ENCODE results near the gene EYS.

Gene EYS

DNA sequence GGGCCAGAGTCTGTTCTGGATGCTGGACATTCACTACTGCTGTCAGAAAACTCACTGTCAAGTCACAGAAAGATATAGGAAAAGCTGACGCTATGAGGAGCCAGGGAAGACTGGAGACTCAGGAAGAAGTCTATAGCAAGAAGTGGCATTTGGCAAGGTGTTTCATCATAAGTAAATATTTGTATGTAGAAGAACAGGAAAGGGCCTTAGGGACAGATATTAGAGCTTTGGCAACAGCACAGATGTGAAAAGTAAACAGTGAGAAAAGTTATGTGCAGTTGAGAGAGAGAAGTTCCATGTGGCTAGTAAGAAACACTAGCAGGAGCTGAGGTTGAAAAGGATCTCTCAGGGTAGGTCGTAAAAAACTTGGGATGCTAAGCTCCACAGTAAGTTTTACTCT, 1202.5 kb downstream of the EYS start:
- Histone ChIP-seq H3K27ac (ENCODE audit: low read length, poor library complexity, severe bottlenecking) (no peak overlapping the region), H3K9ac (ENCODE audit: low read length) (no peak overlapping the region), H2BK15ac (ENCODE audit: low read depth, poor library complexity, severe bottlenecking) (no peak overlapping the region), H3K14ac (ENCODE audit: low read length in 2 of 2) (no peak overlapping the region), H3K27me3 (ENCODE audit: control insufficient read depth in 1 of 2, insufficient read depth in 1 of 2, low read length in 2 of 2) (no peaks in the 10 kb centered on the region), H4K91ac (ENCODE audit: low read length) (no peak overlapping the region), H2BK5ac (ENCODE audit: low read depth, low read length, poor library complexity, severe bottlenecking) (no peak overlapping the region), H2BK120ac (ENCODE audit: low read depth, low read length) (no peak overlapping the region), H2BK12ac (ENCODE audit: low read length in 2 of 2) (no peak overlapping the region), H3K4me2 (ENCODE audit: low read length, poor library complexity, severe bottlenecking) (no peak overlapping the region), H3K18ac (ENCODE audit: low read depth in 1 of 2, low read length in 2 of 2) (no peak overlapping the region), H3K4me1 (ENCODE audit: control insufficient read depth, insufficient read depth, low read depth, low read length) (no peaks in the 10 kb centered on the region), H3K23ac (ENCODE audit: low read length in 2 of 2) (no peak overlapping the region), H2AFZ (ENCODE audit: low read depth, low read length) (no peak overlapping the region), H3K9me3 (ENCODE audit: control insufficient read depth, low read length) (no peaks in the 10 kb centered on the region), H3K4me3 (ENCODE audit: insufficient read depth in 1 of 2, low read depth in 1 of 2, low read length in 2 of 2) (no peak overlapping the region), H2AK5ac (ENCODE audit: low read length, severe bottlenecking) (no peak overlapping the region), H3K36me3 (ENCODE audit: control insufficient read depth in 1 of 2, insufficient read depth in 2 of 2, low read depth in 1 of 2, low read length in 2 of 2) (no peaks in the 10 kb centered on the region), H3K4ac (ENCODE audit: low read depth in 1 of 2, low read length in 2 of 2) (no peak overlapping the region), H4K8ac (ENCODE audit: low read length) (no peak overlapping the region), H3K79me1 (replicated peaks; ENCODE audit: low read length, poor library complexity, severe bottlenecking) (no peaks in the 10 kb centered on the region)
- peak; percentile 80 for DNase-seq
- 51% methylated on average over 2 of the region's 2 CpGs for WGBS

DNA sequence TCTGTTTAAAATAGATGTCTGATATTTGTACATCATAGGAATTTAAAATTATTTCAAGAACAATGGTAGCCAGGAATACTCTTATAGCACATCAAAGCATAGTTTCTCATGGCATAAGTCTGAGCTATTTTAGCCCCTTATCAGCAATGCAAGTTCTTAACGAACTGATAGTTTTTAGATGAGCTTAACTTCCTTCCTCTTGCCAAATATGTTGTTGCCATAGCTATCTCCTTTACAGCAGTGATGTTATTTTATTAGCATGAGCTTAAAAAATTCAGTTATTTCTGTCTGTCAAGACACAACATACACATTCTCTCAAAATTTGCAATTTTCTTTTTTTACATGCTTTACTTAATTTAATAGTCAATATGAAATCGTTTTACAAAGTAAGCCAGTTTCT, 1204.2 kb downstream of the EYS start:
- Histone ChIP-seq H3K27ac (ENCODE audit: low read length, poor library complexity, severe bottlenecking) (no peak overlapping the region), H2AFZ (ENCODE audit: low read depth, low read length) (no peak overlapping the region), H3K4me1 (ENCODE audit: control insufficient read depth, insufficient read depth, low read depth, low read length) (no peaks in the 10 kb centered on the region), H3K4me3 (ENCODE audit: insufficient read depth in 1 of 2, low read depth in 1 of 2, low read length in 2 of 2) (no peak overlapping the region), H3K4ac (ENCODE audit: low read depth in 1 of 2, low read length in 2 of 2) (no peak overlapping the region), H3K23ac (ENCODE audit: low read length in 2 of 2) (no peak overlapping the region), H2BK12ac (ENCODE audit: low read length in 2 of 2) (no peak overlapping the region), H2BK5ac (ENCODE audit: low read depth, low read length, poor library complexity, severe bottlenecking) (no peak overlapping the region), H2BK120ac (ENCODE audit: low read depth, low read length) (no peak overlapping the region), H2AK5ac (ENCODE audit: low read length, severe bottlenecking) (no peak overlapping the region), H3K9ac (ENCODE audit: low read length) (no peak overlapping the region), H4K8ac (ENCODE audit: low read length) (no peak overlapping the region), H3K27me3 (ENCODE audit: control insufficient read depth in 1 of 2, insufficient read depth in 1 of 2, low read length in 2 of 2) (no peaks in the 10 kb centered on the region), H3K18ac (ENCODE audit: low read depth in 1 of 2, low read length in 2 of 2) (no peak overlapping the region), H3K14ac (ENCODE audit: low read length in 2 of 2) (no peak overlapping the region), H3K4me2 (ENCODE audit: low read length, poor library complexity, severe bottlenecking) (no peak overlapping the region), H3K9me3 (ENCODE audit: control insufficient read depth, low read length) (no peaks in the 10 kb centered on the region), H3K79me1 (replicated peaks; ENCODE audit: low read length, poor library complexity, severe bottlenecking) (no peaks in the 10 kb centered on the region), H4K91ac (ENCODE audit: low read length) (no peak overlapping the region), H2BK15ac (ENCODE audit: low read depth, poor library complexity, severe bottlenecking) (no peak overlapping the region), H3K36me3 (ENCODE audit: control insufficient read depth in 1 of 2, insufficient read depth in 2 of 2, low read depth in 1 of 2, low read length in 2 of 2) (no peaks in the 10 kb centered on the region)
- no CpG with 5 or more reads among the region's 2 CpGs for WGBS
- no peak for DNase-seq

DNA sequence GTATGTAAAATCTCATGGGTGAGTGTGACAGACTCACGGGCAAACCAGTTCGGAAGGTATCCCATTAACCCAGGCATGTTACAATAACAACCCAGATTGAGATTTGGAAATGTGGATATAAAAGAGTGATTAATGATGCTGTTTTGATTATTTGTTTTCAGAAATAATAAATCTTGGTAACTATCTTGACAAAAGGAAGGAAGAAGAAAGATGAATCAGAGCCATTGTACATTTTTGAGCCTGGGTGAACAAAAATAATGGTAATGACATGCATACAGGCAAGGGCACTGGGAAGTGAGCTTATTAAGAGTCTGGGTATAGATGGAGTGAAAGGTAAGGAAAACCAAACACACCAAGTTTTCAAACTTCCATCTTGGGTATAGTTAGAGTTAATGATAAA, 1209.4 kb downstream of the EYS start:
- Histone ChIP-seq H3K4me2 (ENCODE audit: low read length, poor library complexity, severe bottlenecking) (no peak overlapping the region), H3K18ac (ENCODE audit: low read depth in 1 of 2, low read length in 2 of 2) (no peak overlapping the region), H2BK5ac (ENCODE audit: low read depth, low read length, poor library complexity, severe bottlenecking) (no peak overlapping the region), H3K79me1 (replicated peaks; ENCODE audit: low read length, poor library complexity, severe bottlenecking) (no peaks in the 10 kb centered on the region), H2BK120ac (ENCODE audit: low read depth, low read length) (no peak overlapping the region), H3K14ac (ENCODE audit: low read length in 2 of 2) (no peak overlapping the region), H3K27ac (ENCODE audit: low read length, poor library complexity, severe bottlenecking) (no peak overlapping the region), H3K4ac (ENCODE audit: low read depth in 1 of 2, low read length in 2 of 2) (no peak overlapping the region), H3K23ac (ENCODE audit: low read length in 2 of 2) (no peak overlapping the region), H3K4me1 (ENCODE audit: control insufficient read depth, insufficient read depth, low read depth, low read length) (no peaks in the 10 kb centered on the region), H3K9ac (ENCODE audit: low read length) (no peak overlapping the region), H3K36me3 (ENCODE audit: control insufficient read depth in 1 of 2, insufficient read depth in 2 of 2, low read depth in 1 of 2, low read length in 2 of 2) (no peaks in the 10 kb centered on the region), H3K9me3 (ENCODE audit: control insufficient read depth, low read length) (no peaks in the 10 kb centered on the region), H3K27me3 (ENCODE audit: control insufficient read depth in 1 of 2, insufficient read depth in 1 of 2, low read length in 2 of 2) (no peaks in the 10 kb centered on the region), H3K4me3 (ENCODE audit: insufficient read depth in 1 of 2, low read depth in 1 of 2, low read length in 2 of 2) (no peak overlapping the region), H2BK12ac (ENCODE audit: low read length in 2 of 2) (no peak overlapping the region), H4K91ac (ENCODE audit: low read length) (no peak overlapping the region), H2BK15ac (ENCODE audit: low read depth, poor library complexity, severe bottlenecking) (no peak overlapping the region), H2AFZ (ENCODE audit: low read depth, low read length) (no peak overlapping the region), H4K8ac (ENCODE audit: low read length) (no peak overlapping the region), H2AK5ac (ENCODE audit: low read length, severe bottlenecking) (no peak overlapping the region)
- WGBS, result 53% methylated on average over 2 of the region's 2 CpGs
- DNase-seq, result no peak

GRCh38 chr6:64489763-64490162, 1217.3 kb downstream of the EYS start:
- WGBS, result 71% methylated on average over 1 of the region's 2 CpGs
- Histone ChIP-seq H2BK12ac (ENCODE audit: low read length in 2 of 2) (no peak overlapping the region), H3K4me3 (ENCODE audit: insufficient read depth in 1 of 2, low read depth in 1 of 2, low read length in 2 of 2) (no peak overlapping the region), H2BK15ac (ENCODE audit: low read depth, poor library complexity, severe bottlenecking) (no peak overlapping the region), H4K8ac (ENCODE audit: low read length) (no peak overlapping the region), H3K14ac (ENCODE audit: low read length in 2 of 2) (no peak overlapping the region), H3K18ac (ENCODE audit: low read depth in 1 of 2, low read length in 2 of 2) (no peak overlapping the region), H3K9me3 (ENCODE audit: control insufficient read depth, low read length) (no peaks in the 10 kb centered on the region), H3K27me3 (ENCODE audit: control insufficient read depth in 1 of 2, insufficient read depth in 1 of 2, low read length in 2 of 2) (no peaks in the 10 kb centered on the region), H3K36me3 (ENCODE audit: control insufficient read depth in 1 of 2, insufficient read depth in 2 of 2, low read depth in 1 of 2, low read length in 2 of 2) (no peaks in the 10 kb centered on the region), H2BK5ac (ENCODE audit: low read depth, low read length, poor library complexity, severe bottlenecking) (no peak overlapping the region), H3K4me1 (ENCODE audit: control insufficient read depth, insufficient read depth, low read depth, low read length) (no peaks in the 10 kb centered on the region), H3K23ac (ENCODE audit: low read length in 2 of 2) (no peak overlapping the region), H4K91ac (ENCODE audit: low read length) (no peak overlapping the region), H3K9ac (ENCODE audit: low read length) (no peak overlapping the region), H3K79me1 (replicated peaks; ENCODE audit: low read length, poor library complexity, severe bottlenecking) (no peaks in the 10 kb centered on the region), H2AK5ac (ENCODE audit: low read length, severe bottlenecking) (no peak overlapping the region), H3K4me2 (ENCODE audit: low read length, poor library complexity, severe bottlenecking) (no peak overlapping the region), H2BK120ac (ENCODE audit: low read depth, low read length) (no peak overlapping the region), H3K4ac (ENCODE audit: low read depth in 1 of 2, low read length in 2 of 2) (no peak overlapping the region), H3K27ac (ENCODE audit: low read length, poor library complexity, severe bottlenecking) (no peak overlapping the region), H2AFZ (ENCODE audit: low read depth, low read length) (no peak overlapping the region)
- no peak for DNase-seq

Data from mesenchymal stem cell (in vitro differentiated cells and primary cell).